K562 (cell line): ENCODE results near the gene KRIT1. TPM values are rescaled to one million over a fixed set of nuclear protein-coding genes. Genes with fewer than 3 reads are reported as not detected.
A peak's percentile ranks its signal among the peaks of the same experiment; 100 is the strongest.

Experiments used
- ATAC-seq: fragments of 200-7000 bp; cut with Tn5 transposase; 3 replicates; pipeline ENCODE4 v1.9.1; 2020; ENCODE audit warnings: moderate library complexity
- BruUV-seq: library from RNA; stranded (reverse); fragments of 400-500 nt; replicated peaks from 2 replicates; lab custom pipeline; 2021; lab: Mats Ljungman, UMichigan
- CTCF ChIA-PET: fragments of 300-600 bp; formaldehyde crosslinking; extraction: SDS; loops from one replicate; lab custom pipeline; 2021; ENCODE audit warnings: low intra/inter-chr PET ratio; lab: Yijun Ruan, JAX
- POLR2A ChIA-PET: fragments of 300-600, 350-650 bp; sonication (Branson Sonifier 250); formaldehyde crosslinking; extraction: SDS; loops from one replicate; lab custom pipeline; 2021; ENCODE audit warnings: antibody characterized with exemption, inconsistent platforms; lab: Yijun Ruan, JAX
- DNase-seq, 4 experiments: peaks; one replicate each; pipeline versions ENCODE4 v3.0.0 to v3.0.0-alpha.2; 2011 to 2018; ENCODE audit warnings: low spot score in 3 of 4, mixed read lengths in 3 of 4; ENCODE audit errors: extremely low read depth in 1 of 4
- FAIRE-seq: peaks from 2 replicates; lab custom pipeline; 2011; peaks lifted over from hg19 to GRCh38; lab: Jason Lieb, UNC
- H2AFZ ChIP-seq: 2 replicates; pipeline ENCODE4 v1.6.0; 2011; ENCODE audit warnings: low read depth, low read length, control low read depth, inconsistent platforms
- H3K27ac ChIP-seq: fragments of 200-600 bp; 3 replicates; pipeline ENCODE4 v1.8.0; 2011; ENCODE audit warnings: low read depth, mild to moderate bottlenecking, control low read depth, inconsistent platforms, low read length, moderate library complexity, mixed read lengths; ENCODE audit errors: extremely low read depth
- H3K27me3 ChIP-seq, 2 experiments: fragments of 300-600 bp in 1 of 2; 2 replicates in 1 of 2; 3 replicates in 1 of 2; pipeline versions ENCODE4 v1.6.0 to v1.8.0; 2011; ENCODE audit warnings: inconsistent platforms in 2 of 2, low read length in 2 of 2, mild to moderate bottlenecking in 1 of 2, mixed read lengths in 1 of 2, moderate library complexity in 1 of 2; ENCODE audit not compliant: control insufficient read depth in 2 of 2, insufficient read depth in 2 of 2
- H3K36me3 ChIP-seq: fragments of 300-600 bp; 3 replicates; pipeline ENCODE4 v1.8.0; 2011; ENCODE audit warnings: mild to moderate bottlenecking, low read length, inconsistent platforms; ENCODE audit not compliant: control insufficient read depth, insufficient read depth
- H3K4me1 ChIP-seq, 2 experiments: fragments of 200-600 bp in 1 of 2; replicated peaks in 1 of 2; 2 replicates in 1 of 2; 3 replicates in 1 of 2; pipeline versions ENCODE4 v1.5.1 to v1.8.0; 2011; ENCODE audit warnings: inconsistent platforms in 2 of 2, low read length in 2 of 2, mild to moderate bottlenecking in 1 of 2, mixed read lengths in 1 of 2, moderate library complexity in 1 of 2; ENCODE audit not compliant: control insufficient read depth in 2 of 2, insufficient read depth in 2 of 2
- H3K4me2 ChIP-seq: 2 replicates; pipeline ENCODE4 v1.6.1; 2011; ENCODE audit warnings: low read length, control low read depth, inconsistent platforms, mixed read lengths; ENCODE audit not compliant: insufficient read depth
- H3K4me3 ChIP-seq: fragments of 200-600 bp; sonication (generic), shearing (Covaris generic); 2 replicates; pipeline ENCODE4 v1.5.1; 2016; ENCODE audit warnings: control low read depth, inconsistent platforms
- H3K79me2 ChIP-seq: fragments of 200-600 bp; 3 replicates; pipeline ENCODE4 v1.8.0; 2011; ENCODE audit warnings: low read length, inconsistent platforms; ENCODE audit not compliant: control insufficient read depth, insufficient read depth
- H3K9ac ChIP-seq, 2 experiments: 2 replicates each; pipeline versions ENCODE4 v1.6.0 to v1.6.1; 2011; ENCODE audit warnings: low read depth in 2 of 2, low read length in 2 of 2, control low read depth in 1 of 2, inconsistent platforms in 1 of 2, mild to moderate bottlenecking in 1 of 2, mixed read lengths in 1 of 2; ENCODE audit not compliant: insufficient read depth in 1 of 2
- H3K9me1 ChIP-seq: one replicate; pipeline ENCODE4 v1.6.0; 2011; ENCODE audit warnings: inconsistent platforms, mild to moderate bottlenecking, low read length, moderate library complexity; ENCODE audit not compliant: control insufficient read depth, insufficient read depth
- H3K9me3 ChIP-seq: replicated peaks from 2 replicates; pipeline ENCODE4 v1.5.1; 2011; ENCODE audit warnings: low read depth, low read length, inconsistent platforms; ENCODE audit not compliant: control insufficient read depth, insufficient read depth
- H4K20me1 ChIP-seq: replicated peaks from 2 replicates; pipeline ENCODE4 v1.6.1; 2011; ENCODE audit warnings: low read length, inconsistent platforms, mixed read lengths; ENCODE audit not compliant: control insufficient read depth, insufficient read depth
- ARNT ChIP-seq, 2 experiments: fragments of 450-650 bp; IDR thresholded peaks; 2 replicates each; pipeline ENCODE4 v1.6.1; 2016; ENCODE audit warnings: mild to moderate bottlenecking in 1 of 2
- CEBPB ChIP-seq: fragments of 450-650 bp; IDR thresholded peaks from 2 replicates; pipeline ENCODE4 v1.6.1; 2016; ENCODE audit warnings: missing genetic modification characterization, missing compliant biosample characterization
- ESRRB ChIP-seq: fragments of 250-450 bp; sonication (Bioruptor Pico); IDR thresholded peaks from 2 replicates; pipeline ENCODE4 v1.5.0; 2020; ENCODE audit warnings: mild to moderate bottlenecking, moderate library complexity, borderline replicate concordance
- HIVEP1 ChIP-seq: fragments of 250-450 bp; sonication (Bioruptor Pico); IDR thresholded peaks from 2 replicates; pipeline ENCODE4 v1.4.0; 2020; ENCODE audit warnings: mild to moderate bottlenecking
- HMG20A ChIP-seq: fragments of 450-650 bp; formaldehyde crosslinking; conservative IDR thresholded peaks from 2 replicates; pipeline ENCODE4 v1.4.0; 2020; ENCODE audit warnings: mild to moderate bottlenecking, mixed read lengths
- MAFG ChIP-seq: fragments of 450-650 bp; conservative IDR thresholded peaks from 2 replicates; pipeline ENCODE4 v1.6.1; 2016; ENCODE audit warnings: missing genetic modification characterization, missing compliant biosample characterization
- NR4A1 ChIP-seq, 2 experiments: fragments of 250-450 bp in 1 of 2; fragments of 450-650 bp in 1 of 2; sonication (Bioruptor Pico) in 1 of 2; IDR thresholded peaks; 2 replicates each; pipeline versions ENCODE4 v1.4.0 to v1.6.1; 2016 to 2020; ENCODE audit warnings: mild to moderate bottlenecking in 2 of 2, missing compliant biosample characterization in 1 of 2, missing genetic modification characterization in 1 of 2, moderate library complexity in 1 of 2
- TAL1 ChIP-seq: fragments of 450-650 bp; IDR thresholded peaks from 2 replicates; pipeline ENCODE4 v1.6.1; 2016; ENCODE audit warnings: mild to moderate bottlenecking
- ZNF184 ChIP-seq: sonication (generic); formaldehyde crosslinking; IDR thresholded peaks from 2 replicates; pipeline ENCODE4 v1.5.0; 2020; ENCODE audit warnings: missing genetic modification reagents
- ZNF316 ChIP-seq: fragments of 450-650 bp; IDR thresholded peaks from 2 replicates; pipeline ENCODE4 v1.6.1; 2016
- WGBS: fragments of 100-300 bp; shearing (Covaris generic); methylation state at CpG from one replicate; pipeline ENCODE4 v1.1.6; 2016; ENCODE audit warnings: low coverage, mixed read lengths; ENCODE audit not compliant: insufficient coverage; ENCODE audit errors: missing lambda C conversion rate; 5-methylcytosine and 5-hydroxymethylcytosine counted together
- in situ Hi-C: fragments of 300-500 bp; cut with MboI; formaldehyde crosslinking; loops from 4 replicates; pipeline ENCODE4 v1.15.0; 2018; ENCODE audit warnings: inconsistent platforms, mixed read lengths
- intact Hi-C: fragments of 100-400 bp; cut with micrococcal nuclease; formaldehyde crosslinking; loops from 2 replicates; pipeline ENCODE4 v1.14.2; 2022
- polyA plus RNA-seq, 8 experiments: library from polyadenylated mRNA; depleted of rRNA in 4 of 8; stranded (reverse) in 5 of 8; unstranded in 3 of 8; fragments of >200 nt; fragmentation: Nextera tagmentation in 2 of 8; fragmentation: Illumina TruSeq in 1 of 8; extraction: Ambion mirVana in 2 of 8; extraction: Trizol in 1 of 8; gene quantifications; 2 replicates each; pipeline versions ENCODE4 v1.2.1 to v1.2.3, GENCODE V29; 2011 to 2014; ENCODE audit warnings: inconsistent platforms in 1 of 8, missing spikeins in 1 of 8
- total RNA-seq, 7 experiments: library from RNA; depleted of rRNA in 6 of 7; stranded (reverse); fragments of >200 nt in 6 of 7; fragmentation: Illumina TruSeq in 2 of 7; extraction: Trizol in 2 of 7; gene quantifications; 2 replicates each; pipeline versions ENCODE4 v1.2.1 to v1.2.3, GENCODE V29; 2011 to 2021; ENCODE audit warnings: low replicate concordance in 1 of 7

Gene KRIT1
- total and polyA plus RNA-seq, 9 of the 15 experiments (the other 6 are each of a cell fraction or from before 2014, with no cell fraction given), result 21.5 to 81.4 (median 55.9) TPM

- intact Hi-C loops (no loop called here), in situ Hi-C loops (no loop called here)
- Histone ChIP-seq H3K36me3 (no peaks in the 10 kb centered on the region), H3K4me2 (no peak overlapping the region), H3K27me3 (peaks cover 0 to 2% of the 10 kb centered on the region in 2 experiments; a peak in 3 of 5 replicates), H4K20me1 (no peaks in the 10 kb centered on the region), H3K27ac (no peak overlapping the region), H2AFZ (no peak overlapping the region), H3K79me2 (no peaks in the 10 kb centered on the region), H3K9ac (no peak overlapping the region), H3K9me3 (no peaks in the 10 kb centered on the region), H3K9me1 (no peaks in the 10 kb centered on the region), H3K4me3 (no peak overlapping the region), H3K4me1 (peaks cover 0 to 5% of the 10 kb centered on the region in 2 experiments; a peak in 2 of 5 replicates)
- no TSS peak for BruUV-seq
- ATAC-seq, result no peak
- 0 out of 2 replicates have a peak, but pooled peaks have one; percentile 6 for TF ChIP-seq ZNF316
- 0 out of 2 replicates have a peak, but pooled peaks have one; percentile 23 for TF ChIP-seq CEBPB (tag)
- no peak for TF ChIP-seq HMG20A (CRISPR knock-in tag)
- ChIA-PET CTCF (no interaction called here), POLR2A (no interaction called here)
- no peak for DNase-seq
- WGBS, result 11% methylated on average over 3 of the region's 3 CpGs
- no peak for FAIRE-seq
Measured at GRCh38 chr7:92158660-92159575, 86.8 kb downstream of the KRIT1 start.

GRCh38 chr7:92156990-92157389 is 88.7 kb downstream of the KRIT1 start:
- in situ Hi-C loops (no loop called here), intact Hi-C loops (no loop called here)
- Histone ChIP-seq H3K36me3 (no peaks in the 10 kb centered on the region), H2AFZ (no peak overlapping the region), H4K20me1 (no peaks in the 10 kb centered on the region), H3K27me3 (no peaks in the 10 kb centered on the region; a peak in 1 of 5 replicates), H3K9ac (no peak overlapping the region), H3K79me2 (no peaks in the 10 kb centered on the region), H3K4me1 (peaks cover 0 to 5% of the 10 kb centered on the region in 2 experiments; a peak in 2 of 5 replicates), H3K4me2 (no peak overlapping the region), H3K9me3 (no peaks in the 10 kb centered on the region), H3K4me3 (no peak overlapping the region), H3K9me1 (no peaks in the 10 kb centered on the region), H3K27ac (no peak overlapping the region)
- no TSS peak for BruUV-seq
- DNase-seq (no peak), FAIRE-seq (no peak), ATAC-seq (no peak)
- no peak for TF ChIP-seq NR4A1 (CRISPR knock-in tag; IDR thresholded peaks at IDR 0.05)
- no peak for TF ChIP-seq NR4A1 (tag; IDR thresholded peaks at IDR 0.05)
- TF ChIP-seq HIVEP1 (CRISPR knock-in tag), result no peak
- no peak for TF ChIP-seq ARNT (IDR thresholded peaks at IDR 0.05)
- TF ChIP-seq ZNF184 (CRISPR knock-in tag), result no peak
- no peak for TF ChIP-seq TAL1
- TF ChIP-seq MAFG (tag), result no peak
- no peak for TF ChIP-seq ESRRB (CRISPR knock-in tag)
- POLR2A ChIA-PET, result interaction anchor here (0.7 to 1.4 kb wide), 2 partner anchors 39 to 342 kb away, joined by 3 to 4 read pairs; no protein-coding TSS in a partner anchor
- CTCF ChIA-PET, result no interaction called here
